ENCODE data around the gene AP1M2. TPM values are rescaled to one million over a fixed set of nuclear protein-coding genes. Genes with fewer than 3 reads are reported as not detected.

Gene AP1M2
- total RNA-seq, 1 experiment from 2014 or later: 126 TPM

DNA sequence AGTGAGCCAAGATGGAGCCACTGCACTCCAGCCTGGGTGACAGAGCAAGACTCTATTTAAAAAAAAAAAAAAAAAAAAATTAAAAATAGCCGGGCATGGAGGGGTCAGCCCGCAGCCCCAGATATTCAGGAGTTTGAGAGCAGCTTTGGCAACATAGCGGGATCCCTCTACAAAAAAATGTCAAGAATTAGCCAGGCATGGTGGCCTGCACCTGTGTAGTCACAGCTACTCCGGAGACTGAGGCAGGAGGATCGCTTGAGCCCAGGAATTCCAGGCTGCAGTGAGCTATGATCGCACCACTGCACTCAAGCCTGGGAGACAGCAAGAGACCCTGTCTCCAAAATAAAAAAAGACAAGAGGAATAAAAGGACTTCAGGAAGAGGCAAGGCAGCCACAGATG is 716 bp downstream of the AP1M2 start:
- Histone ChIP-seq H3K79me2 (ENCODE audit: low read depth) (peaks cover 16% of the 10 kb centered on the region), H3K4me1 (replicated peaks; ENCODE audit: insufficient read depth) (peaks cover 8% of the 10 kb centered on the region; the same call in 1 of the 2 replicates), H3K27me3 (ENCODE audit: insufficient read depth, low read depth) (no peaks in the 10 kb centered on the region), H4K20me1 (ENCODE audit: insufficient read depth) (no peaks in the 10 kb centered on the region), H3F3A (ENCODE audit: insufficient read depth, low read depth) (peaks cover 33% of the 10 kb centered on the region; the same call in 1 of the 2 replicates), H3K9me3 (ENCODE audit: insufficient read depth, low read depth) (no peaks in the 10 kb centered on the region), H3K4me2 (peak overlapping the region; percentile 87), H3K36me3 (ENCODE audit: low read depth) (peaks cover 8% of the 10 kb centered on the region; the same call in 1 of the 2 replicates), H3K27ac (peak overlapping the region; percentile 58), H3K9me2 (ENCODE audit: insufficient read depth) (no peaks in the 10 kb centered on the region), H2AFZ (peak overlapping the region; percentile 90), H3K4me3 (peak overlapping the region; percentile 86)
- no TSS peak for BruUV-seq (replicated peaks)
- CTCF ChIA-PET: interaction anchor here (0.6 to 0.8 kb wide), 2 partner anchors 61 to 89 kb away, joined by 7 to 12 read pairs; no protein-coding TSS in a partner anchor
- DNase-seq: no peak
- TF ChIP-seq, protein P1, sequence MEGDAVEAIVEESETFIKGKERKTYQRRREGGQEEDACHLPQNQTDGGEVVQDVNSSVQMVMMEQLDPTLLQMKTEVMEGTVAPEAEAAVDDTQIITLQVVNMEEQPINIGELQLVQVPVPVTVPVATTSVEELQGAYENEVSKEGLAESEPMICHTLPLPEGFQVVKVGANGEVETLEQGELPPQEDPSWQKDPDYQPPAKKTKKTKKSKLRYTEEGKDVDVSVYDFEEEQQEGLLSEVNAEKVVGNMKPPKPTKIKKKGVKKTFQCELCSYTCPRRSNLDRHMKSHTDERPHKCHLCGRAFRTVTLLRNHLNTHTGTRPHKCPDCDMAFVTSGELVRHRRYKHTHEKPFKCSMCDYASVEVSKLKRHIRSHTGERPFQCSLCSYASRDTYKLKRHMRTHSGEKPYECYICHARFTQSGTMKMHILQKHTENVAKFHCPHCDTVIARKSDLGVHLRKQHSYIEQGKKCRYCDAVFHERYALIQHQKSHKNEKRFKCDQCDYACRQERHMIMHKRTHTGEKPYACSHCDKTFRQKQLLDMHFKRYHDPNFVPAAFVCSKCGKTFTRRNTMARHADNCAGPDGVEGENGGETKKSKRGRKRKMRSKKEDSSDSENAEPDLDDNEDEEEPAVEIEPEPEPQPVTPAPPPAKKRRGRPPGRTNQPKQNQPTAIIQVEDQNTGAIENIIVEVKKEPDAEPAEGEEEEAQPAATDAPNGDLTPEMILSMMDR (conservative IDR thresholded peaks at IDR 0.05): no peak
- TF ChIP-seq EZH2 (IDR thresholded peaks at IDR 0.05; ENCODE audit: low read depth): no peak
- POLR2A ChIA-PET (ENCODE audit: unreplicated experiment): interaction anchor here (0.6 kb wide), 2 partner anchors 16 to 58 kb away, joined by 17 to 29 read pairs; no protein-coding TSS in a partner anchor
- intact Hi-C loops (cut with micrococcal nuclease; ENCODE audit: unreplicated experiment): loop anchor here (2.0 kb wide), 2 partner anchors 16 to 38 kb away; partner anchors contain the start of gene SLC44A2

DNA sequence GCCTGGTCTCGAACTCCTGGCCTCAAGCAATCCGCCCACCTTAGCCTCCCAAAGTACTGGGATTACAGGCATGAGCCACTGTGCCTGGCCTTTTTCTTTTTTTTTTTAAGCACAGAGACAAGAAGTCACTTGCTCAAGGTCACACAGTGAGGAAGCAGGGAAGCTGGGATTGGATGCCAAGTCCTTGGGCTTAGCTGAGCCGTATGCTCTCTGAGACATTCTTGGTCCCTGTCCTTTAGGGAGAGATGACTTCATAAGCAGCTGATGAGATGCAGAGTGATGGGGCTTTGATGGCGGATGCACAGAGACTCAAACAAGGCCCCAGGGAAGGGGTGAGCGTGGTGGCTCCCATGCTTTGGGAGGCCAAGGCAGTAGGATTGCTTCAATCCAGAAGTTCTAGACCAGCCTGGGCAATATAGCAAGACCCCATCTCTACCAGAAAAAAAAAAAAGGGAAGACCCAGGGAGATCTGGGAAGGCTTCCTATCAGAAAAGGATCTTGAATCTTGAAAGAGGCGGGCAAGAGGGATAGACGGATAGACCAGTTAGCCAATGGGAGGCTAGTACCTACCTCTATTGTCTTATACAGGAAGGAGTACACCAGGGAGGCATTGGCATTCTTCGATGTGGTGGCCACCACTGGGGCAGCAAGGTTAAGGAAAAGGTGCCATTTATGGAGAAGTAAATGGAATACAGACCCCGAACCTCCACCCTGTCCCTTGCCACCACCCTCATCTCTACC is 3.9 kb downstream of the AP1M2 start:
- H3K4me1 ChIP-seq (replicated peaks; ENCODE audit: insufficient read depth): peaks cover 8% of the 10 kb centered on the region; the same call in 1 of the 2 replicates
- peaks cover 27% of the 10 kb centered on the region for H3K36me3 ChIP-seq (ENCODE audit: low read depth)
- H3K4me3 ChIP-seq: no peak overlapping the region
- no peaks in the 10 kb centered on the region for H3K9me2 ChIP-seq (ENCODE audit: insufficient read depth)
- H3K27ac ChIP-seq: no peak overlapping the region
- ChIA-PET POLR2A (ENCODE audit: unreplicated experiment) (no interaction called here), CTCF (interaction anchor here (3.1 kb wide), 1 partner anchor 61 kb away, joined by 35 read pairs; no protein-coding TSS in a partner anchor)
- no peak overlapping the region for H2AFZ ChIP-seq
- no peak for DNase-seq
- peaks cover 21% of the 10 kb centered on the region for H3K79me2 ChIP-seq (ENCODE audit: low read depth)
- H3K4me2 ChIP-seq: no peak overlapping the region
- H4K20me1 ChIP-seq (ENCODE audit: insufficient read depth): peaks cover 6% of the 10 kb centered on the region; the same call in 1 of the 2 replicates
- TF ChIP-seq, protein P1 (conservative IDR thresholded peaks at IDR 0.05): no peak
- no peaks in the 10 kb centered on the region for H3K27me3 ChIP-seq (ENCODE audit: insufficient read depth, low read depth)
- intact Hi-C loops (cut with micrococcal nuclease; ENCODE audit: unreplicated experiment): no loop called here
- H3F3A ChIP-seq (ENCODE audit: insufficient read depth, low read depth): peaks cover 50% of the 10 kb centered on the region; the same call in 1 of the 2 replicates
- H3K9me3 ChIP-seq (ENCODE audit: insufficient read depth, low read depth): no peaks in the 10 kb centered on the region
- BruUV-seq (replicated peaks): no TSS peak

DNA sequence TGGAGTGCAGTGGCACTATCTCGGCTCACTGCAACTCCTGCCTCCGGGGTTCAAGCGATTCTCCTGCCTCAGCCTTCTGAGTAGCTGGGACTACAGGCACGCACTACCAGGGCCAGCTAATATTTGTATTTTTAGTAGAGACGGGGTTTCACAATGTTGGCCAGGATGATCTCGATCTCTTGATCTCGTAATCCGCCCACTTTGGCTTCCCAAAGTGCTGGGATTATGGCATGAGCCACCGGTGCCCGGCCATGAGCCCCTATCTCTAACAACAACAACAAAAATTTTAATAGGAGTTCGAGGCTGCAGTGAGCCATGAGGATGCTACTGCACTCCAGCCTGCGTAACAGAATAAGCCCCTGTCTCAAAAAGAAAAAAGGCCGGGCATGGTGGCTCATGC is 5.0 kb downstream of the AP1M2 start:
- peaks cover 6% of the 10 kb centered on the region for H4K20me1 ChIP-seq (ENCODE audit: insufficient read depth)

More for the DNA sequence above, 5.0 kb downstream of the AP1M2 start:
- Histone ChIP-seq H3K27me3 (ENCODE audit: insufficient read depth, low read depth) (no peaks in the 10 kb centered on the region), H3K4me3 (no peak overlapping the region), H3K36me3 (ENCODE audit: low read depth) (peaks cover 31% of the 10 kb centered on the region), H3K4me2 (no peak overlapping the region), H3F3A (ENCODE audit: insufficient read depth, low read depth) (peaks cover 50% of the 10 kb centered on the region; the same call in 1 of the 2 replicates), H3K27ac (no peak overlapping the region), H3K9me2 (ENCODE audit: insufficient read depth) (no peaks in the 10 kb centered on the region), H3K9me3 (ENCODE audit: insufficient read depth, low read depth) (no peaks in the 10 kb centered on the region), H2AFZ (no peak overlapping the region), H3K79me2 (ENCODE audit: low read depth) (peaks cover 21% of the 10 kb centered on the region), H3K4me1 (replicated peaks; ENCODE audit: insufficient read depth) (peaks cover 8% of the 10 kb centered on the region; the same call in 1 of the 2 replicates)
- no peak for TF ChIP-seq EZH2 (IDR thresholded peaks at IDR 0.05; ENCODE audit: low read depth)
- TF ChIP-seq, protein P1 (conservative IDR thresholded peaks at IDR 0.05): no peak
- no peak for DNase-seq
- ChIA-PET POLR2A (ENCODE audit: unreplicated experiment) (interaction anchor here (0.6 to 0.7 kb wide), 3 partner anchors 59 to 136 kb away, joined by 3 to 9 read pairs (median 5); partner anchors contain the start of gene DNM2), CTCF (interaction anchor here (1.3 to 3.1 kb wide), 3 partner anchors 36 to 62 kb away, joined by 4 to 35 read pairs (median 8); no protein-coding TSS in a partner anchor)
- intact Hi-C loops (cut with micrococcal nuclease; ENCODE audit: unreplicated experiment): no loop called here
- no TSS peak for BruUV-seq (replicated peaks)

Data from PC-9 (cell line).